ENCODE measurements around the gene USP17L29.
"Not testable (repeated sequence)": the region's sequence is repeated elsewhere in the genome, so short reads cannot be mapped to it uniquely, and the experiment has no call there.

USP17L29 gene, protein sequence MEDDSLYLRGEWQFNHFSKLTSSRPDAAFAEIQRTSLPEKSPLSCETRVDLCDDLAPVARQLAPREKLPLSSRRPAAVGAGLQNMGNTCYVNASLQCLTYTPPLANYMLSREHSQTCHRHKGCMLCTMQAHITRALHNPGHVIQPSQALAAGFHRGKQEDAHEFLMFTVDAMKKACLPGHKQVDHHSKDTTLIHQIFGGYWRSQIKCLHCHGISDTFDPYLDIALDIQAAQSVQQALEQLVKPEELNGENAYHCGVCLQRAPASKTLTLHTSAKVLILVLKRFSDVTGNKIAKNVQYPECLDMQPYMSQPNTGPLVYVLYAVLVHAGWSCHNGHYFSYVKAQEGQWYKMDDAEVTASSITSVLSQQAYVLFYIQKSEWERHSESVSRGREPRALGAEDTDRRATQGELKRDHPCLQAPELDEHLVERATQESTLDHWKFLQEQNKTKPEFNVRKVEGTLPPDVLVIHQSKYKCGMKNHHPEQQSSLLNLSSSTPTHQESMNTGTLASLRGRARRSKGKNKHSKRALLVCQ

DNA sequence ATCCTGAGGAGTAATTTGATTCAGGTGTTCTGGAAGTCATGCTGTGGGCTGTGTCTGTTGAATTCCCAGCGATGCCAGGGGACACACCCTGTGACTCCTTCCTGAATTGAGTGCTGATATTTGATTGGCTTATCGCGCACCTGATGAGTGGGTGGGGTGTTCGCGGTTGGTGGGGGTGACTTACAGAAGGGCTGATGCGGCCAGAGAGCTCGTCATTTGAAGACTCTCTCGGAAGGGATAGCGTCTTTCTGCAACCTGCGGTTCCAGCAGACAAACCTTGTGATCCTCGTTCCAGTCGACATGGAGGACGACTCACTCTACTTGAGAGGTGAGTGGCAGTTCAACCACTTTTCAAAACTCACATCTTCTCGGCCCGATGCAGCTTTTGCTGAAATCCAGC, at the start of gene USP17L29:
TSS of gene USP17L29 (plus strand) at position 301 of the 400 bp plus-strand sequence. CDS start at position 301, 0 bp downstream.
- H3K4me1 Mint-ChIP-seq, H3K27ac Mint-ChIP-seq, H3K27me3 Mint-ChIP-seq, H3K9me3 Mint-ChIP-seq, H3K4me3 Mint-ChIP-seq, H3K36me3 Mint-ChIP-seq: not testable (repeated sequence)

DNA sequence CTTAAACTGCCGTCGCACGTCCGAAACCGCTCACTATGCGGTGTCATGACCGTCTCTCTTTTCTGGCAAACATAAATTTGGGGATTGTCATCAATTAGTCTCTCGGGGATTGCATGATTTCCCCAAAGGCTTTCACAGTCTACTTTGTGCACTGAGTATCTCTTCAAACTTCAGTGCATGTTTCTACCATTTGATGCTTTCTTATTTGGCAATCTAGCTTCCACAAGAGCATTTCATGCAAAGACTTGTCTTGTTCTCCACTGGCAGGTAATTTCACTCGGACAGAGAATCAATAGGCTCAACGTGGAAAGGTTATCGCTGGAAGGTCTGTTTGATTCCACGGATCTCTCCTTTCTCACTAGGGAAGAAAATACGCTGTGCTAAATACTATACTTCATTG, 29.2 kb upstream of the USP17L29 start:
- not testable (repeated sequence) for H3K27me3 Mint-ChIP-seq, H3K36me3 Mint-ChIP-seq, H3K4me1 Mint-ChIP-seq, H3K4me3 Mint-ChIP-seq, H3K9me3 Mint-ChIP-seq, H3K27ac Mint-ChIP-seq

DNA sequence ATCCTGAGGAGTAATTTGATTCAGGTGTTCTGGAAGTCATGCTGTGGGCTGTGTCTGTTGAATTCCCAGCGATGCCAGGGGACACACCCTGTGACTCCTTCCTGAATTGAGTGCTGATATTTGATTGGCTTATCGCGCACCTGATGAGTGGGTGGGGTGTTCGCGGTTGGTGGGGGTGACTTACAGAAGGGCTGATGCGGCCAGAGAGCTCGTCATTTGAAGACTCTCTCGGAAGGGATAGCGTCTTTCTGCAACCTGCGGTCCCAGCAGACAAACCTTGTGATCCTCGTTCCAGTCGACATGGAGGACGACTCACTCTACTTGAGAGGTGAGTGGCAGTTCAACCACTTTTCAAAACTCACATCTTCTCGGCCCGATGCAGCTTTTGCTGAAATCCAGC, 28.6 kb upstream of the USP17L29 start, which contains the start of gene USP17L24:
TSS of gene USP17L24 (plus strand) at position 301 of the 400 bp plus-strand sequence. CDS start at position 301, 0 bp downstream.
- H3K4me3 Mint-ChIP-seq, H3K27ac Mint-ChIP-seq, H3K4me1 Mint-ChIP-seq, H3K9me3 Mint-ChIP-seq, H3K36me3 Mint-ChIP-seq, H3K27me3 Mint-ChIP-seq: not testable (repeated sequence)

DNA sequence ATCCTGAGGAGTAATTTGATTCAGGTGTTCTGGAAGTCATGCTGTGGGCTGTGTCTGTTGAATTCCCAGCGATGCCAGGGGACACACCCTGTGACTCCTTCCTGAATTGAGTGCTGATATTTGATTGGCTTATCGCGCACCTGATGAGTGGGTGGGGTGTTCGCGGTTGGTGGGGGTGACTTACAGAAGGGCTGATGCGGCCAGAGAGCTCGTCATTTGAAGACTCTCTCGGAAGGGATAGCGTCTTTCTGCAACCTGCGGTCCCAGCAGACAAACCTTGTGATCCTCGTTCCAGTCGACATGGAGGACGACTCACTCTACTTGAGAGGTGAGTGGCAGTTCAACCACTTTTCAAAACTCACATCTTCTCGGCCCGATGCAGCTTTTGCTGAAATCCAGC, 23.8 kb upstream of the USP17L29 start, which contains the start of gene USP17L25:
TSS of gene USP17L25 (plus strand) at position 301 of the 400 bp plus-strand sequence. CDS start at position 301, 0 bp downstream.
- not testable (repeated sequence) for H3K36me3 Mint-ChIP-seq, H3K4me3 Mint-ChIP-seq, H3K4me1 Mint-ChIP-seq, H3K27ac Mint-ChIP-seq, H3K9me3 Mint-ChIP-seq, H3K27me3 Mint-ChIP-seq

DNA sequence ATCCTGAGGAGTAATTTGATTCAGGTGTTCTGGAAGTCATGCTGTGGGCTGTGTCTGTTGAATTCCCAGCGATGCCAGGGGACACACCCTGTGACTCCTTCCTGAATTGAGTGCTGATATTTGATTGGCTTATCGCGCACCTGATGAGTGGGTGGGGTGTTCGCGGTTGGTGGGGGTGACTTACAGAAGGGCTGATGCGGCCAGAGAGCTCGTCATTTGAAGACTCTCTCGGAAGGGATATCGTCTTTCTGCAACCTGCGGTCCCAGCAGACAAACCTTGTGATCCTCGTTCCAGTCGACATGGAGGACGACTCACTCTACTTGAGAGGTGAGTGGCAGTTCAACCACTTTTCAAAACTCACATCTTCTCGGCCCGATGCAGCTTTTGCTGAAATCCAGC, 19.1 kb upstream of the USP17L29 start, which contains the start of gene USP17L26:
TSS of gene USP17L26 (plus strand) at position 301 of the 400 bp plus-strand sequence. CDS start at position 301, 0 bp downstream.
- not testable (repeated sequence) for H3K4me1 Mint-ChIP-seq, H3K27me3 Mint-ChIP-seq, H3K36me3 Mint-ChIP-seq, H3K27ac Mint-ChIP-seq, H3K4me3 Mint-ChIP-seq, H3K9me3 Mint-ChIP-seq

DNA sequence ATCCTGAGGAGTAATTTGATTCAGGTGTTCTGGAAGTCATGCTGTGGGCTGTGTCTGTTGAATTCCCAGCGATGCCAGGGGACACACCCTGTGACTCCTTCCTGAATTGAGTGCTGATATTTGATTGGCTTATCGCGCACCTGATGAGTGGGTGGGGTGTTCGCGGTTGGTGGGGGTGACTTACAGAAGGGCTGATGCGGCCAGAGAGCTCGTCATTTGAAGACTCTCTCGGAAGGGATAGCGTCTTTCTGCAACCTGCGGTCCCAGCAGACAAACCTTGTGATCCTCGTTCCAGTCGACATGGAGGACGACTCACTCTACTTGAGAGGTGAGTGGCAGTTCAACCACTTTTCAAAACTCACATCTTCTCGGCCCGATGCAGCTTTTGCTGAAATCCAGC, 14.3 kb upstream of the USP17L29 start, which contains the start of gene USP17L5:
TSS of gene USP17L5 (plus strand) at position 301 of the 400 bp plus-strand sequence. CDS start at position 301, 0 bp downstream.
- not testable (repeated sequence) for H3K4me3 Mint-ChIP-seq, H3K4me1 Mint-ChIP-seq, H3K27ac Mint-ChIP-seq, H3K27me3 Mint-ChIP-seq, H3K36me3 Mint-ChIP-seq, H3K9me3 Mint-ChIP-seq

DNA sequence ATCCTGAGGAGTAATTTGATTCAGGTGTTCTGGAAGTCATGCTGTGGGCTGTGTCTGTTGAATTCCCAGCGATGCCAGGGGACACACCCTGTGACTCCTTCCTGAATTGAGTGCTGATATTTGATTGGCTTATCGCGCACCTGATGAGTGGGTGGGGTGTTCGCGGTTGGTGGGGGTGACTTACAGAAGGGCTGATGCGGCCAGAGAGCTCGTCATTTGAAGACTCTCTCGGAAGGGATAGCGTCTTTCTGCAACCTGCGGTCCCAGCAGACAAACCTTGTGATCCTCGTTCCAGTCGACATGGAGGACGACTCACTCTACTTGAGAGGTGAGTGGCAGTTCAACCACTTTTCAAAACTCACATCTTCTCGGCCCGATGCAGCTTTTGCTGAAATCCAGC, 9.6 kb upstream of the USP17L29 start, which contains the start of gene USP17L27:
TSS of gene USP17L27 (plus strand) at position 301 of the 400 bp plus-strand sequence. CDS start at position 301, 0 bp downstream.
- not testable (repeated sequence) for H3K27ac Mint-ChIP-seq, H3K4me1 Mint-ChIP-seq, H3K9me3 Mint-ChIP-seq, H3K4me3 Mint-ChIP-seq, H3K27me3 Mint-ChIP-seq, H3K36me3 Mint-ChIP-seq

DNA sequence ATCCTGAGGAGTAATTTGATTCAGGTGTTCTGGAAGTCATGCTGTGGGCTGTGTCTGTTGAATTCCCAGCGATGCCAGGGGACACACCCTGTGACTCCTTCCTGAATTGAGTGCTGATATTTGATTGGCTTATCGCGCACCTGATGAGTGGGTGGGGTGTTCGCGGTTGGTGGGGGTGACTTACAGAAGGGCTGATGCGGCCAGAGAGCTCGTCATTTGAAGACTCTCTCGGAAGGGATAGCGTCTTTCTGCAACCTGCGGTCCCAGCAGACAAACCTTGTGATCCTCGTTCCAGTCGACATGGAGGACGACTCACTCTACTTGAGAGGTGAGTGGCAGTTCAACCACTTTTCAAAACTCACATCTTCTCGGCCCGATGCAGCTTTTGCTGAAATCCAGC, 4.8 kb upstream of the USP17L29 start, which contains the start of gene USP17L28:
TSS of gene USP17L28 (plus strand) at position 301 of the 400 bp plus-strand sequence. CDS start at position 301, 0 bp downstream.
- not testable (repeated sequence) for H3K4me1 Mint-ChIP-seq, H3K4me3 Mint-ChIP-seq, H3K27ac Mint-ChIP-seq, H3K9me3 Mint-ChIP-seq, H3K36me3 Mint-ChIP-seq, H3K27me3 Mint-ChIP-seq

DNA sequence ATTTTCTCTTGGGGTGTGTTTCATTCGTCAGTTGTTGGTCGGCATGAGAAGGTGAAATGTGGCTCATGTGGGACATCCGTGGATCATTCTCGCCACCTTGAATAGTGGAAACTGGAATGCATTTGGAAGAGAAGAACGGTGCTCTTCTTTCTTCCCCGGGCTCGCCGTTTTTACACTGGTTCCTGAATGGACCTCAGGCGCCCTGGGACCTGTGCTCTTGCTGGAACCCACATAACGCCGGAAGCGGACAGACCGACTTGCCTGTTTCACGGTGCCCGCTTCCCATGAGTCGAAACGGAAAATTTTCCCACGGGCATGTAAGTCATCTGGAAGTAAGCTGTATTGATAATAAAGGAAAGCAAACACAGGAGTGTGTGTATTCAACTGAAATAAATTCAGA, 2.6 kb upstream of the USP17L29 start:
- H3K27ac Mint-ChIP-seq, H3K4me3 Mint-ChIP-seq, H3K9me3 Mint-ChIP-seq, H3K4me1 Mint-ChIP-seq, H3K27me3 Mint-ChIP-seq, H3K36me3 Mint-ChIP-seq: not testable (repeated sequence)

DNA sequence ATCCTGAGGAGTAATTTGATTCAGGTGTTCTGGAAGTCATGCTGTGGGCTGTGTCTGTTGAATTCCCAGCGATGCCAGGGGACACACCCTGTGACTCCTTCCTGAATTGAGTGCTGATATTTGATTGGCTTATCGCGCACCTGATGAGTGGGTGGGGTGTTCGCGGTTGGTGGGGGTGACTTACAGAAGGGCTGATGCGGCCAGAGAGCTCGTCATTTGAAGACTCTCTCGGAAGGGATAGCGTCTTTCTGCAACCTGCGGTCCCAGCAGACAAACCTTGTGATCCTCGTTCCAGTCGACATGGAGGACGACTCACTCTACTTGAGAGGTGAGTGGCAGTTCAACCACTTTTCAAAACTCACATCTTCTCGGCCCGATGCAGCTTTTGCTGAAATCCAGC, 9.4 kb downstream of the USP17L29 start, which contains the start of gene USP17L30:
TSS of gene USP17L30 (plus strand) at position 301 of the 400 bp plus-strand sequence. CDS start at position 301, 0 bp downstream.
- not testable (repeated sequence) for H3K4me1 Mint-ChIP-seq

DNA sequence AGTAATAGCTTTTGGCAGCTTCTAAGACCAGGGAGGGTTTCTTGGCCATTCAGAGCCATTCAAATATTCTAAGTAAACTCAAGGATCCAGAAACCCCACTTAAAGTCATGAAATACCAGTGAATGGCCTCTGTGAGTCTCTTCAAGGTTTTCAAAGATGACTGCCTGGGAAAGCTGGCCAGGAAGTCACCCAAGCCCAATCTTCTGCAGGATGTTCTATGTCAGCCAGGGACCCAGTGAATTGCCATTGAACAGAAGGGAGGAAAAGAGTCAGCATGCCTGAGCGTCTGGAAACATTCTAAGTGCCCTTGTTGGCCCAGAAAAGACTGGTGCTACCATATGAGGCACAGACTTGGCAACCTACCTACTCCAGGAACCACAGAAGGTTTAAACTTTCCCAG, 26.4 kb downstream of the USP17L29 start:
- not testable (repeated sequence) for H3K4me1 Mint-ChIP-seq, H3K27me3 Mint-ChIP-seq, H3K36me3 Mint-ChIP-seq, H3K27ac Mint-ChIP-seq, H3K9me3 Mint-ChIP-seq
- H3K4me3 Mint-ChIP-seq = peak overlapping the region; percentile 11

More for the DNA sequence above, 9.4 kb downstream of the USP17L29 start, which contains the start of gene USP17L30:
- not testable (repeated sequence) for H3K36me3 Mint-ChIP-seq, H3K9me3 Mint-ChIP-seq, H3K27me3 Mint-ChIP-seq, H3K27ac Mint-ChIP-seq, H3K4me3 Mint-ChIP-seq

DNA sequence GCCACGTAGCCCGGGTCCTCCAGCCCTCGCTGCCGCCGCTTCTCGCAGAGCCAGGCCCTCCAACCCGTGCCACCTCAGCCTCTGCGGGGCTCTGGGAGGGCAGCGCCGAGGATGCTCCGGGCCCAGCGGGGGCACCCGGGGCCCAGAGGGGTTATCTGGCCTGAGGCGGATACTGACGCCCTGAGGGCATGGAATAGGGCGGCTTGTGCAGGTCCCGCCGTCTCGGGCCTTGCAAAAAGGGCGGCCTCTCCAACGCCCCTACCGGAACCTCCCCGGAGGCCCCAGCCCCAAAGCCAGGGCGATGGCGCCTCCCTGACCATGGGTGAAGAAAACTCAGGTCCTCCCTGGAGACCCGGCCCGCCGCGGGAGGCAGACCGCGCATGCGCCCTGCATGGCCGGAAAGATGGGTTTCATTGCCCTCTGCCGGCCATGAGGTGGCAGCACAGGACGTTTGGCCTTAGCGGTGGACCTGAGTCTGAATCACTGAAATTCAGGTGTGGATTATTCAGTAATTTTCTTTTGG, 27.6 kb downstream of the USP17L29 start:
- not testable (repeated sequence) for H3K27ac Mint-ChIP-seq, H3K4me1 Mint-ChIP-seq, H3K27me3 Mint-ChIP-seq, H3K36me3 Mint-ChIP-seq, H3K9me3 Mint-ChIP-seq
- peak overlapping the region; percentile 57 for H3K4me3 Mint-ChIP-seq

DNA sequence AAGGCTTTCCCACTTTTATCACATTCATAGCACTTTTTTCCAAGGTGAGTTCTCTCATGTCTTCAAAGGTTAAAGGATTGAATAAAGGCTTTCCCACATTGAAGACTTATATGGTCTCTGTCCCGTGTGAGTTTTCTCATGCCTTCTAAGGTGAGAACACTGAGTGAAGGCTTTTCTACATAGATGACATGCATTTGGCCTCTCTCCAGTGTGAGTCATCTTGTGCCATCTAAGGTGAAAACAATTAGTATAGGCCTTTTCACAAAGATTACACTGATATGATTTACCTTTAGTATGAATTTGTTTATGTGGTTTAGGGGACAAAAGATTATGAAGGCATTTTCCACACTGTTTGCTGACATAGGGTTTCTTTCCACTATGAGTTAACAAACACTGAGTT, 30.7 kb downstream of the USP17L29 start:
- Mint-ChIP-seq H3K36me3 (no peaks in the 10 kb centered on the region), H3K27ac (no peak overlapping the region), H3K4me1 (peaks cover 3% of the 10 kb centered on the region), H3K4me3 (no peak overlapping the region), H3K27me3 (no peaks in the 10 kb centered on the region), H3K9me3 (no peaks in the 10 kb centered on the region)

DNA sequence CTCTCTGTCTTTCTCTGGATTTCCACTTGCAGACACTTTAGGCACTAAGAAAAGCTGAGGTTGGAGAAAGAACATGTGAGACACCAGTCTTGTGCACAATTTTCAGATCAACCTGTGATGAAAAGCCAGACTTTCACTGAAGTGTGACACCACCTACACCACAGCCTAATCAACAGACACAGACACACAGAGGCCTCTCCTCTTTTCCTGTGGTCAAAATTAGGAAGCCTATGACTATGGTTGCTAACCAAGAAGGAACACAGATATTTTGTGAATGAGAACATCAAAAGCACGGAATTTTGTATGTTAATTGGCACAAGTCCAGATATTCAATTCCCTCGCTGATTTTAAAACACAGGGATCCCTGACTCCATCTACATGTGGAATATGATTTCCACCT, 35.6 kb downstream of the USP17L29 start:
- H3K9me3 Mint-ChIP-seq, H3K27me3 Mint-ChIP-seq, H3K36me3 Mint-ChIP-seq, H3K4me3 Mint-ChIP-seq, H3K4me1 Mint-ChIP-seq, H3K27ac Mint-ChIP-seq: not testable (repeated sequence)

Data from activated naive CD4-positive, alpha-beta T cell treated with anti-CD3 and anti-CD28 coated beads, Interleukin-2, amount 50 U/mL, for 24 hours (primary cell).